ENCODE results near the gene CH25H. TPM values are rescaled to one million over a fixed set of nuclear protein-coding genes. Genes with fewer than 3 reads are reported as not detected.
A peak's percentile ranks its signal among the peaks of the same experiment; 100 is the strongest.
"Not testable (repeated sequence)": the region's sequence is repeated elsewhere in the genome, so short reads cannot be mapped to it uniquely, and the experiment has no call there.

The CH25H gene
- total RNA-seq, 2 donors from 2014 or later = 0.98 to 1.8 TPM

DNA sequence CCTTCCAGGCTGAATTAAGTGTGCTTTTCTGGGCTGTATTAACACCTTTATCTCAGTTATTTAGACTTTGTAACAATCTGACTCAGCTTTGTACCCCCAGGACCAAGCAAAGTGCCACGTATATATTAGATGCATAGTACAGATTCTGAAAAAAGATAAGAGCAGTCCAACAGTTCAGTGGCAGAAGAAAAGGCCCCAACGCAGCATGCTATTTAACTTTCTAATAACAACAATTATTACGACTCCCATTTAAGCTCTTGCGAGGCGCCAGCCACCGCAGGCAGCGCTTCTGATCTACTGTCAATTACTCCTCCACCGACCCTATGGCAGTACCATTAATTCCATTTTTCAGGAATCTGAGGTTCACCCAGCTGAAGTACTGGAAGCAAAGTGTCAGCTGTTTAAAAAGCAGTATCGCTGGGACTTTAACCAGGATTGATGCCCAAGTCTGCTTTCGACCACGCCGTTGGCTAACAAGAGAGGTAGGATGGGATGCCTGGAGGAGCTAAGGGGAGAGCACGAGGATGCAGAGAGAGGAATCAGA lies 43.8 kb upstream of the CH25H start:
- Histone ChIP-seq H3K36me3 (no peaks in the 10 kb centered on the region), H3K4me1 (peaks cover 0 to 12% of the 10 kb centered on the region in 2 donors), H3K9me3 (no peaks in the 10 kb centered on the region), H3K27ac (peak overlapping the region; percentile 89), H3K27me3 (no peaks in the 10 kb centered on the region), H3K4me3 (peak overlapping the region; percentile 97 to 98)
- TF ChIP-seq, protein P1, sequence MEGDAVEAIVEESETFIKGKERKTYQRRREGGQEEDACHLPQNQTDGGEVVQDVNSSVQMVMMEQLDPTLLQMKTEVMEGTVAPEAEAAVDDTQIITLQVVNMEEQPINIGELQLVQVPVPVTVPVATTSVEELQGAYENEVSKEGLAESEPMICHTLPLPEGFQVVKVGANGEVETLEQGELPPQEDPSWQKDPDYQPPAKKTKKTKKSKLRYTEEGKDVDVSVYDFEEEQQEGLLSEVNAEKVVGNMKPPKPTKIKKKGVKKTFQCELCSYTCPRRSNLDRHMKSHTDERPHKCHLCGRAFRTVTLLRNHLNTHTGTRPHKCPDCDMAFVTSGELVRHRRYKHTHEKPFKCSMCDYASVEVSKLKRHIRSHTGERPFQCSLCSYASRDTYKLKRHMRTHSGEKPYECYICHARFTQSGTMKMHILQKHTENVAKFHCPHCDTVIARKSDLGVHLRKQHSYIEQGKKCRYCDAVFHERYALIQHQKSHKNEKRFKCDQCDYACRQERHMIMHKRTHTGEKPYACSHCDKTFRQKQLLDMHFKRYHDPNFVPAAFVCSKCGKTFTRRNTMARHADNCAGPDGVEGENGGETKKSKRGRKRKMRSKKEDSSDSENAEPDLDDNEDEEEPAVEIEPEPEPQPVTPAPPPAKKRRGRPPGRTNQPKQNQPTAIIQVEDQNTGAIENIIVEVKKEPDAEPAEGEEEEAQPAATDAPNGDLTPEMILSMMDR (IDR thresholded peaks at IDR 0.05) = no peak
- DNase-seq (ENCODE audit: low spot score) = no peak

- Histone ChIP-seq H3K27ac (no peak overlapping the region), H3K9me3 (no peaks in the 10 kb centered on the region), H3K27me3 (no peaks in the 10 kb centered on the region), H3K36me3 (no peaks in the 10 kb centered on the region), H3K4me3 (no peak overlapping the region), H3K4me1 (peaks cover 0 to 12% of the 10 kb centered on the region in 2 donors)
- TF ChIP-seq, protein P1 (IDR thresholded peaks at IDR 0.05) = no peak
- DNase-seq (ENCODE audit: low spot score) = no peak
Measured at GRCh38 chr10:89248990-89249389, 41.9 kb upstream of the CH25H start.

DNA sequence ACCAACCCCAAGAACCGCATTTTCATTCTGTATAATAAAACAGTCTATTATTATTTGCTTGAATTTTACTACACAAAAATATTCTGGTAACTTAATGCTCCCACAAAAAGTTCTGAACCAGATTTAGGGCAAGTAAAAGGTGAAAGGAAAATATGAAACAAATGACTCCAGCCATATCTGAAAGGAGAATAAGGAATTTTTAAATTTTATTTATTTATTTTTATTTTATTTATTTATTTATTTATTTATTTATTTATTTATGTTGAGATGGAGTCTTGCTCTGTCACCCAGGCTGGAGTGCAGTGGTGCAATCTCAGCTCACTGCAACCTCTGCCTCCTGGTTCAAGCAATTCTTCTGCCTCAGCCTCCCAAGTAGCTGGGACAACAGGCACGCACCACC lies 40.5 kb upstream of the CH25H start:
- peaks cover 0 to 19% of the 10 kb centered on the region in 2 donors for H3K4me1 ChIP-seq

DNA sequence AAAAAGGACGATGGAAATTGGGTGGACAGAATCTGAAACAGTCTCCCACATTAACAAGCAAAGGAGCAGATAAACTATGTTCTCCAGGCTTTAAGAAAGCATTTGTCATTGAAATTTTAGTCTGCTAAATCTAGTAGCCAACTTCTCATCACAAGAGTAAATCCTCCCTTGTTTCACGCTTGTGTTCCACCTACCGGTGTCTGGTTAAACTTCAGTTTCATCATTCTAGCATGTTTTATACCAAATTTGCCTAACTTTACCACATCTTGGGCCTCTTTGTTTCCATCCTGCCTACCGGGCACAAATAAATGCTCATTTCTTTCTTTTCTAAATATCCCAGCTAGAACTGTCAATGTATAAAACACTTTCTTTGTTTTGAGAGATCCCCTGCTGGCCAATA lies 38.7 kb upstream of the CH25H start:
- peaks cover 0 to 32% of the 10 kb centered on the region in 2 donors for H3K4me1 ChIP-seq
- no peak for DNase-seq (ENCODE audit: low spot score)
- H3K9me3 ChIP-seq = no peaks in the 10 kb centered on the region
- no peak overlapping the region for H3K4me3 ChIP-seq
- TF ChIP-seq, protein P1 (IDR thresholded peaks at IDR 0.05) = no peak
- no peaks in the 10 kb centered on the region for H3K36me3 ChIP-seq
- no peak overlapping the region for H3K27ac ChIP-seq
- no peaks in the 10 kb centered on the region for H3K27me3 ChIP-seq

More for the DNA sequence above, 40.5 kb upstream of the CH25H start:
- not testable (repeated sequence) for H3K36me3 ChIP-seq; H3K9me3 ChIP-seq; H3K27me3 ChIP-seq; H3K4me3 ChIP-seq; H3K27ac ChIP-seq; DNase-seq (ENCODE audit: low spot score)

DNA sequence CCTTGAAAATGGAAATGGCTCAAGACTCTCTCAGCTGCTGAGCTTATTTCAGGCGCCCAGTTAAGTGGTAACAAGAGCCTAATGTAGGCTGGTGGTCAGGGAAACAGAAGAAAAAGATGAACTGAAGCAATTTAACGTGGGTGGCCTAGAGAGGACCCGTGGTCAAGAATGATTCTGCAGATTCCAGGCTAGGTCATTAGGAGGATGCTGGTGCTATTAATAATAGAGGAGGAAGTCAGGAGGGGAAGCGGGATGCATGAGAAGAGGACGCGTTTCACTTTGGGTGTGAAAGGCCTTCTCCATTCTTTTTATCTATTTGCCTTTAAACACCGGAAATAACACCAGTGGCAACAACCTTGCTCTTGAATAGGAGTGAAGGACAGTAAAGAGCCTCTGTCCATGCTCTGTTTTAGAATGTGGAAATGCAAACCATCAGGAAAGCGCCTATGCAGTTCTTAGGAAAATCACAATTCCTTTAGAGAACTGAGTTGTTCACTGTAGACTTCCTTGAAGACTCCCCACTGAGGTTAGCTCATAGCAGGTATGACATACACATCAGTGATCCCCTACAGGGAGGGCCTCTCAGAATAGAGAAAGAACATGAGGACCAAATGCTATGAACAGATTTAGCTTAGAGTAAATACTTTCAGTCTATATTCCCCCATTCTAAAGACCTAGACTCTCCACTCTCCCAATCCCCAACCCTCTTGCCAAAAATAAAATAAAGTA lies 35.9 kb upstream of the CH25H start:
- Histone ChIP-seq H3K36me3 (peaks cover 6% of the 10 kb centered on the region), H3K27me3 (no peaks in the 10 kb centered on the region), H3K4me1 (peaks cover 0 to 27% of the 10 kb centered on the region in 2 donors), H3K9me3 (no peaks in the 10 kb centered on the region), H3K4me3 (no peak overlapping the region), H3K27ac (no peak overlapping the region)
- no peak for DNase-seq (ENCODE audit: low spot score)
- TF ChIP-seq, protein P1 (IDR thresholded peaks at IDR 0.05) = no peak

DNA sequence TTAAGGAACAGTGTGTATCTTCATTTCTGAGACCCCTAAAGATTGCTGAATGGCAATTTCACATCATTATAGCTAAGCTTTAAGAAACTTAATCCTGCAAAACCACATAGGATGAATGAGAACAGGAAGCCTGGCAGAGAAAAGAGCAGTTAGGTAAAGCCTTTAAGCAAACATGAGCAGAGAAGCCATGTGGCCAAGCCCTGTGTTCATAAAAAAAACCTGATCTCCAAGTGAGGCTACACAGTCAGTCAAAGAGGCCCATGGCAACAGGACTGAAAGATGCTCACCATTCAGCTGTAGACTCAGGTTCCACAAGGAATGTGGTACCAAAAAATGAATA lies 35.2 kb upstream of the CH25H start:
- no peak for DNase-seq (ENCODE audit: low spot score)
- Histone ChIP-seq H3K4me3 (no peak overlapping the region), H3K9me3 (no peaks in the 10 kb centered on the region), H3K27ac (no peak overlapping the region), H3K4me1 (peaks cover 0 to 27% of the 10 kb centered on the region in 2 donors), H3K27me3 (no peaks in the 10 kb centered on the region), H3K36me3 (peaks cover 6% of the 10 kb centered on the region)
- TF ChIP-seq, protein P1 (IDR thresholded peaks at IDR 0.05) = no peak

All from right atrium auricular region (tissue), 2 donors.